SH-SY5Y (cell line): Measurements from ENCODE around the gene ODAD3.

Experiments
- GATA2 ChIP-seq: IDR thresholded peaks from 2 replicates; pipeline ENCODE4 v1.6.1; 2011; ENCODE audit warnings: mild to moderate bottlenecking, low read depth, low read length
- GATA3 ChIP-seq: IDR thresholded peaks from 2 replicates; pipeline ENCODE4 v1.6.1; 2011; ENCODE audit warnings: low read depth, mild to moderate bottlenecking, low read length, moderate library complexity

GRCh38 chr19:11483366-11484111 lies 48.6 kb upstream of the ODAD3 start:
- TF ChIP-seq GATA2 (no peak), GATA3 (no peak)
